H1 (cell line): Measurements from ENCODE around the gene POLR3H. TPM values are rescaled to one million over a fixed set of nuclear protein-coding genes. Genes with fewer than 3 reads are reported as not detected.

Experiments used
- BACH1 ChIP-seq: IDR thresholded peaks from 2 replicates; pipeline ENCODE4 v1.6.1; 2012; ENCODE audit warnings: low read length, improper control_type of control experiment
- CBX5 ChIP-seq: fragments of 300-800, 300-1000 bp; sonication (generic); IDR thresholded peaks from 2 replicates; pipeline ENCODE4 v1.7.1; 2016; ENCODE audit warnings: antibody characterized with exemption, low read length, low read depth
- ZNF274 ChIP-seq: IDR thresholded peaks from 2 replicates; pipeline ENCODE4 v1.7.0; 2012; ENCODE audit warnings: low read length, borderline replicate concordance; ENCODE audit errors: extremely low read depth
- polyA plus RNA-seq, 7 experiments: library from polyadenylated mRNA; depleted of rRNA in 3 of 7; stranded (reverse) in 5 of 7; unstranded in 2 of 7; fragments of >200 nt in 5 of 7; fragments of 200-250 nt in 2 of 7; gene quantifications; 1 replicate in 5 of 7; 2 replicates in 1 of 7; 4 replicates in 1 of 7; pipeline versions ENCODE4 v1.2.1 to v1.2.3, GENCODE V29; 2011 to 2013; ENCODE audit warnings: missing spikeins in 2 of 7, mixed read lengths in 2 of 7
- total RNA-seq: library from RNA; stranded (reverse); fragmentation: NEBNext Ultra II Directional; extraction: Animal tissue kit (Norgen Biotek cat#: 25700); gene quantifications from 2 replicates; pipeline ENCODE4 v1.2.1, GENCODE V29; 2021

Gene POLR3H
- total and polyA plus RNA-seq, 2 of the 8 experiments (the other 6 are each of a cell fraction or from before 2014, with no cell fraction given): 29.7 to 39.2 TPM

- TF ChIP-seq BACH1: no peak
- TF ChIP-seq CBX5: no peak
- TF ChIP-seq ZNF274: no peak
Measured at GRCh38 chr22:41579997-41580355, 35.7 kb upstream of the POLR3H start (continued).
